MM.1S (cell line): ENCODE results near the gene CRACDL.

Source experiments
- DNase-seq: peaks from one replicate; pipeline ENCODE4 v3.0.0-alpha.2; 2015
- H2AFZ ChIP-seq: fragments of 300-600 bp; sonication (generic); 2 replicates; pipeline ENCODE4 v1.6.0; 2016; ENCODE audit warnings: antibody characterized with exemption, low read length
- H3F3A ChIP-seq: fragments of 300-600 bp; sonication (generic); 2 replicates; pipeline ENCODE4 v1.6.1; 2016; ENCODE audit warnings: mild to moderate bottlenecking, antibody characterized with exemption, low read length, moderate library complexity, mixed read lengths; ENCODE audit not compliant: insufficient read depth
- H3K27ac ChIP-seq: fragments of 300-600 bp; sonication (generic); 2 replicates; pipeline ENCODE4 v1.5.1; 2016; ENCODE audit warnings: mild to moderate bottlenecking, low read length
- H3K27me3 ChIP-seq: fragments of 300-600 bp; sonication (generic); replicated peaks from 2 replicates; pipeline ENCODE4 v1.6.0; 2016; ENCODE audit warnings: low read length; ENCODE audit not compliant: insufficient read depth
- H3K36me3 ChIP-seq: fragments of 300-600 bp; sonication (generic); replicated peaks from 2 replicates; pipeline ENCODE4 v1.6.1; 2016; ENCODE audit warnings: mild to moderate bottlenecking, low read length, mixed read lengths; ENCODE audit not compliant: insufficient read depth
- H3K4me1 ChIP-seq: fragments of 300-600 bp; sonication (generic); 2 replicates; pipeline ENCODE4 v1.6.1; 2016; ENCODE audit warnings: low read length, mixed read lengths
- H3K4me2 ChIP-seq: fragments of 300-600 bp; sonication (generic); 2 replicates; pipeline ENCODE4 v1.6.0; 2016; ENCODE audit warnings: low read depth, low read length
- H3K4me3 ChIP-seq: fragments of 300-600 bp; sonication (generic); 2 replicates; pipeline ENCODE4 v1.5.1; 2016; ENCODE audit warnings: low read length, mixed read lengths
- H3K79me2 ChIP-seq: fragments of 300-600 bp; sonication (generic); 2 replicates; pipeline ENCODE4 v1.6.1; 2016; ENCODE audit warnings: mixed run types, low read length, mixed read lengths
- H3K9ac ChIP-seq: fragments of 300-600 bp; sonication (generic); 2 replicates; pipeline ENCODE4 v1.6.1; 2016; ENCODE audit warnings: low read length, mixed read lengths
- H3K9me2 ChIP-seq: fragments of 300-600 bp; sonication (generic); replicated peaks from 2 replicates; pipeline ENCODE4 v1.6.1; 2016; ENCODE audit warnings: mild to moderate bottlenecking, low read length, mixed read lengths; ENCODE audit not compliant: insufficient read depth
- H3K9me3 ChIP-seq: fragments of 300-600 bp; sonication (generic); replicated peaks from 2 replicates; pipeline ENCODE4 v1.6.1; 2016; ENCODE audit warnings: mild to moderate bottlenecking, low read length, mixed read lengths; ENCODE audit not compliant: insufficient read depth
- H4K20me1 ChIP-seq: fragments of 300-600 bp; sonication (generic); 2 replicates; pipeline ENCODE4 v1.6.1; 2016; ENCODE audit warnings: mild to moderate bottlenecking, low read length, moderate library complexity, mixed read lengths; ENCODE audit not compliant: insufficient read depth
- CTCF ChIP-seq: fragments of 300-600 bp; sonication (generic); IDR thresholded peaks from 2 replicates; pipeline ENCODE4 v1.5.1; 2016; ENCODE audit warnings: antibody characterized with exemption, low read length, mixed read lengths
- EZH2 ChIP-seq: fragments of 300-600 bp; sonication (generic); optimal IDR thresholded peaks from 2 replicates; pipeline ENCODE3; 2017; ENCODE audit warnings: low read depth, mild to moderate bottlenecking, antibody characterized with exemption, low read length, mixed read lengths
- EZH2phosphoT487 ChIP-seq: fragments of 300-600 bp; sonication (generic); IDR thresholded peaks from 2 replicates; pipeline ENCODE4 v1.6.1; 2018; ENCODE audit warnings: antibody characterized with exemption, low read length

CRACDL gene

GRCh38 chr2:98859323-98859722, 76.7 kb downstream of the CRACDL start:
- no peaks in the 10 kb centered on the region for H3K79me2 ChIP-seq
- no peak overlapping the region for H3K27ac ChIP-seq
- no peak overlapping the region for H2AFZ ChIP-seq
- no peaks in the 10 kb centered on the region for H3K4me1 ChIP-seq
- no peaks in the 10 kb centered on the region for H4K20me1 ChIP-seq
- TF ChIP-seq EZH2phosphoT487 (no peak), EZH2 (no peak), CTCF (no peak)
- H3K9ac ChIP-seq: no peak overlapping the region
- H3K9me3 ChIP-seq: no peaks in the 10 kb centered on the region
- H3K9me2 ChIP-seq: no peaks in the 10 kb centered on the region
- no peak overlapping the region for H3K4me3 ChIP-seq
- H3K36me3 ChIP-seq: no peaks in the 10 kb centered on the region
- H3F3A ChIP-seq: no peaks in the 10 kb centered on the region
- no peaks in the 10 kb centered on the region for H3K27me3 ChIP-seq
- no peak overlapping the region for H3K4me2 ChIP-seq
- DNase-seq: no peak

GRCh38 chr2:98857001-98857400, 79.0 kb downstream of the CRACDL start:
- Histone ChIP-seq H4K20me1 (no peaks in the 10 kb centered on the region), H3K4me3 (no peak overlapping the region), H3K27ac (no peak overlapping the region), H3K9ac (no peak overlapping the region), H3K4me1 (no peaks in the 10 kb centered on the region), H3F3A (no peaks in the 10 kb centered on the region), H3K4me2 (no peak overlapping the region), H2AFZ (no peak overlapping the region), H3K9me2 (no peaks in the 10 kb centered on the region), H3K9me3 (no peaks in the 10 kb centered on the region), H3K27me3 (no peaks in the 10 kb centered on the region), H3K79me2 (no peaks in the 10 kb centered on the region), H3K36me3 (no peaks in the 10 kb centered on the region)
- DNase-seq: no peak
- TF ChIP-seq CTCF: no peak
- no peak for TF ChIP-seq EZH2phosphoT487
- no peak for TF ChIP-seq EZH2

- H3K4me3 ChIP-seq: no peak overlapping the region
Observed at GRCh38 chr2:98854682-98855081, 81.3 kb downstream of the CRACDL start.

More at GRCh38 chr2:98854682-98855081, 81.3 kb downstream of the CRACDL start:
- no peaks in the 10 kb centered on the region for H3K9me3 ChIP-seq
- no peak overlapping the region for H3K9ac ChIP-seq
- H2AFZ ChIP-seq: no peak overlapping the region
- no peak for DNase-seq
- no peak overlapping the region for H3K27ac ChIP-seq
- no peaks in the 10 kb centered on the region for H3K9me2 ChIP-seq
- H3K4me1 ChIP-seq: no peaks in the 10 kb centered on the region
- H4K20me1 ChIP-seq: no peaks in the 10 kb centered on the region
- no peak for TF ChIP-seq EZH2phosphoT487
- TF ChIP-seq EZH2: no peak
- TF ChIP-seq CTCF: no peak
- H3F3A ChIP-seq: no peaks in the 10 kb centered on the region
- no peak overlapping the region for H3K4me2 ChIP-seq
- H3K79me2 ChIP-seq: no peaks in the 10 kb centered on the region
- no peaks in the 10 kb centered on the region for H3K27me3 ChIP-seq
- no peaks in the 10 kb centered on the region for H3K36me3 ChIP-seq
